ENCODE measurements around the gene MACROD2. TPM values are rescaled to one million over a fixed set of nuclear protein-coding genes. Genes with fewer than 3 reads are reported as not detected.

Gene MACROD2
- total RNA-seq, 1 donor: 1.3 TPM

DNA sequence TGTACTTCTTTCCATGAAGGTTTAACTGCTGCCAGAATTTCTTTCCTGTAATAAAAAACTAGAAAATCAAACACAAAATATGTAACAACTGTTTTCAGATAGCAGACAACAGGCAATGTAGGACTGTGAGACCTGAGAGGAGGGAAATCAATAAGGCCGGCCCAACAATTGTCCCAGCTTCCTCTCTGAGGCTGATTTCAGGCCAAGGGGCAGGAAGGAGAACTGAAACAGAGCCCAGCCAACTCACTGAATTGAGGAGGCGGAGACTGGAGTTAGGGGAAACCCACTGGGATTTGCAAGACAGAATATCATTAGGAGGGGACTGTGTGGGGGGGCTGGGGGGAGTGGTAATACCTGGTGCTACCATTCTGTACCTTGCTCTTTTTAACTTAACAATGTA, 299.9 kb downstream of the MACROD2 start:
- no peak overlapping the region for H3K4me3 ChIP-seq (ENCODE audit: low read depth, low read length)
- no peak for DNase-seq (ENCODE audit: low read depth)
- TF ChIP-seq, protein P1, sequence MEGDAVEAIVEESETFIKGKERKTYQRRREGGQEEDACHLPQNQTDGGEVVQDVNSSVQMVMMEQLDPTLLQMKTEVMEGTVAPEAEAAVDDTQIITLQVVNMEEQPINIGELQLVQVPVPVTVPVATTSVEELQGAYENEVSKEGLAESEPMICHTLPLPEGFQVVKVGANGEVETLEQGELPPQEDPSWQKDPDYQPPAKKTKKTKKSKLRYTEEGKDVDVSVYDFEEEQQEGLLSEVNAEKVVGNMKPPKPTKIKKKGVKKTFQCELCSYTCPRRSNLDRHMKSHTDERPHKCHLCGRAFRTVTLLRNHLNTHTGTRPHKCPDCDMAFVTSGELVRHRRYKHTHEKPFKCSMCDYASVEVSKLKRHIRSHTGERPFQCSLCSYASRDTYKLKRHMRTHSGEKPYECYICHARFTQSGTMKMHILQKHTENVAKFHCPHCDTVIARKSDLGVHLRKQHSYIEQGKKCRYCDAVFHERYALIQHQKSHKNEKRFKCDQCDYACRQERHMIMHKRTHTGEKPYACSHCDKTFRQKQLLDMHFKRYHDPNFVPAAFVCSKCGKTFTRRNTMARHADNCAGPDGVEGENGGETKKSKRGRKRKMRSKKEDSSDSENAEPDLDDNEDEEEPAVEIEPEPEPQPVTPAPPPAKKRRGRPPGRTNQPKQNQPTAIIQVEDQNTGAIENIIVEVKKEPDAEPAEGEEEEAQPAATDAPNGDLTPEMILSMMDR (IDR thresholded peaks at IDR 0.05; ENCODE audit: insufficient read depth, low read length): no peak

DNA sequence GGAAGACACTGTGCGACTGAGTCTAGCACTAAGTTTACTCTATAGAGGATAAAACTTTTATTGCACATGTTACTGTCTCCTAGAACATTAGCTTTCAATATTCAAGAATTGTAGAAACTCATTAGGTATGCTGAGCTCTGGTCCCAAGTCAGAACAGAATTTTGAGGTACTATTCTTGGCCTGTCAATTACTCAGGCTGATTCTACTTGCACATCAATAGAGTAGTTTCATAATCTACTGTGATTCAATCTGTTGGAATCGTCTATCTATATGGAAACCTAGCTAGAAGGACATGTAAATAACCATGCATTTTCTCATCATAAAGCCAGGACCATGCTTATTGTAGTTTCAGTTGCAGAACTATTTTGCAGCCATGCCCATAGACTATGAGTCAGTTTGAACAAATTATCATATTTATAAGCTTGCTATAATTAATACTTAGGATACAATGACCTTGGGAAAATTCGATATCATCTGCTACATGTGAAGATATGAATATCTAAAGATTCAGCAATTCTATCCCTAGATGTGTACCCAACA, 300.5 kb downstream of the MACROD2 start:
- DNase-seq (ENCODE audit: low read depth): no peak
- TF ChIP-seq, protein P1 (IDR thresholded peaks at IDR 0.05; ENCODE audit: insufficient read depth, low read length): no peak
- no peak overlapping the region for H3K4me3 ChIP-seq (ENCODE audit: low read depth, low read length)

DNA sequence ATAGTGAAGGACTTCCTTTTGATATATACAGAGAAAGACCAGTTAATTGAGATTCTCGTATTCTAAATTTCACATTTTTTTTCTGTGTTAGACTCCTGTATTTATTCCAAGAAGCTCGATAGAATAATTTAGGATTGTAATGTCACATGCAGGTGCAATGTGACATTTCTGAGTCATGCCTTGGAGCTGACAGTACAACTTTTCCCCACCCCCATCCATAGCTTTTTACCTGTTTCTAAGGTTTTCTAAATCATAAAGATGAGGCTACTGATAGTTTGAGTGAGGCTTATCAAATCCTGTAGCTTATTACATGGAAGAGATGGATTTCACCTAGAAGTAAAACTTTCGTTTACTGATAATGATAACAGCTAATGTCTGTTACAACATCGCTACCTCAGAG, 304.5 kb downstream of the MACROD2 start:
- TF ChIP-seq, protein P1 (IDR thresholded peaks at IDR 0.05; ENCODE audit: insufficient read depth, low read length): no peak
- H3K4me3 ChIP-seq (ENCODE audit: low read depth, low read length): no peak overlapping the region
- DNase-seq (ENCODE audit: low read depth): no peak

DNA sequence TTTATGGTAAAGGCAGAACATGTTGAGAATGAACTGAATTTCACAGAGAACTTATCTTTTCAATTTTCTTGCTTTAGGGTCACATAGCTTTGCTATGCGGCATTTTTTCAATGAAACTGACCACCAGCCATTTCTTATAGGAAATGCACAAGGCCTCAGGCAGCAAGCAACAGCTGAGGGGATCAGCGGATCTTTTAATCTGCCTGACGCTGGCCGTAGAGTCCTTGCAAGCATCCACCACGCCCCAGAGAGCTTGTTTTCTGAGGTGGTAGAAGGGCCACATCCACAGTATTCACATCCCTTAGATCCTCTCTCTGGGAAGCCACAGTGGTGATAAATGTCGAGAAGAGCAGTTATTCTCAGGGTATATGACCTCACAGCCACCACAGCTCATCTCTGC, 307.8 kb downstream of the MACROD2 start:
- TF ChIP-seq, protein P1 (IDR thresholded peaks at IDR 0.05; ENCODE audit: insufficient read depth, low read length): no peak
- DNase-seq (ENCODE audit: low read depth): no peak
- H3K4me3 ChIP-seq (ENCODE audit: low read depth, low read length): no peak overlapping the region

DNA sequence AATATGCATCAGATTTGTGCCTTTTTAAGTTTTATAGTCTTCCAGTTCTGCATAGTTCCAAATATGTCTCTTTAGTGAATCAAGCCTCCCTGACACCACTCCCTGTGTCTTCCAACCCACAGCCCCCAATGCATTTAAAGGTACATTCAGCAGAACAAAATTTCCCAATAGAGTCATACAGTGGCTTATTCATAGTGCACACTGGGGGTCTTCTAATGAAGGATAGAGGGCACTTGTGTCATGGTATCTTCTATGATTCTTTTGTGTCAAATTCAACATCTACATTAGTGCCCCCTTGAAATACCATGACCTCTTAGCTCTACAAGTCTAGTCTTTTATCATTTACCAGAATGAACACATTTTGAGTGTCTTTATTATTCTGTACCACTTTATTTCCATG, 308.3 kb downstream of the MACROD2 start:
- H3K4me3 ChIP-seq (ENCODE audit: low read depth, low read length): no peak overlapping the region
- TF ChIP-seq, protein P1 (IDR thresholded peaks at IDR 0.05; ENCODE audit: insufficient read depth, low read length): no peak
- DNase-seq (ENCODE audit: low read depth): no peak

DNA sequence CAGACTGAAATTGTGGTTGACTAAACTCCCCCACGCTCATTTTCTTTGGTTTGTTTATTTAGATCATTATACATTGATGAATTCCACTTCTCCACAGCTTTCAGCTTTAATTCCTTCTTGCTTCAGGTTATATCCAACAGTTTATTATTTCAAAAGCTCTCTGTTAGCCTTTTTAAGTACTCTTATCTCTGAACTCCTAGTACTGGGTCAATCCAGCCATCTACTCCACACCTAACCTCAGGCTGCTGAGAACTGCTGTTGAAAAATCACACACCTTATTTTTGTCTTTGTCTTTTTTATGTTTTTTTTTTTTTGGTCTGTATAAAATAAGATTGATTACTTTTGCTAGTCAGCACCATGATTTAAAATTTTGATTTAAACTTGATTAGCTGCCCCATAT, 309.2 kb downstream of the MACROD2 start:
- TF ChIP-seq, protein P1 (IDR thresholded peaks at IDR 0.05; ENCODE audit: insufficient read depth, low read length): no peak

DNA sequence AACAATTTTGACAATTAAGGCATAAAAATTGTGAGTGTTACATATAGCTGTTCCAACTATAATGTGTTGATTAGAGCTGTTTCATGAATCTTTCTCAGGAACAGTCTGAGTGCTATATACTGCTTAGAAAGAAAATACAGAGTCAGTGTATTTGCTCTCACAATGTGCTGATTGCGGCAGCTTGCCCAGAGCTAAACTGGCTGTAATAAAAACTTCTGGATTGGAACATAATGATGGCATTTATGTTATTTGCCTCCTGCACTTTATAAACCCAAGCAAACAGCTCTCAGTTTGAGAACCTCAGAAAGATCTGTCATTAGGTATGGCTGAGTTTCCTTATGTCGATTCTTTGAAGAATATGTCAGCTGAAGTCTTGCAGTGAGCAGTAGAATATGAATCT, 312.6 kb downstream of the MACROD2 start:
- TF ChIP-seq, protein P1 (IDR thresholded peaks at IDR 0.05; ENCODE audit: insufficient read depth, low read length): no peak
- H3K4me3 ChIP-seq (ENCODE audit: low read depth, low read length): no peak overlapping the region
- no peak for DNase-seq (ENCODE audit: low read depth)

More for the DNA sequence above, 309.2 kb downstream of the MACROD2 start:
- no peak for DNase-seq (ENCODE audit: low read depth)
- no peak overlapping the region for H3K4me3 ChIP-seq (ENCODE audit: low read depth, low read length)
